ENCODE data around the gene EBI3.
"Not testable (repeated sequence)": the region's sequence is repeated elsewhere in the genome, so short reads cannot be mapped to it uniquely, and the experiment has no call there.

Gene EBI3

DNA sequence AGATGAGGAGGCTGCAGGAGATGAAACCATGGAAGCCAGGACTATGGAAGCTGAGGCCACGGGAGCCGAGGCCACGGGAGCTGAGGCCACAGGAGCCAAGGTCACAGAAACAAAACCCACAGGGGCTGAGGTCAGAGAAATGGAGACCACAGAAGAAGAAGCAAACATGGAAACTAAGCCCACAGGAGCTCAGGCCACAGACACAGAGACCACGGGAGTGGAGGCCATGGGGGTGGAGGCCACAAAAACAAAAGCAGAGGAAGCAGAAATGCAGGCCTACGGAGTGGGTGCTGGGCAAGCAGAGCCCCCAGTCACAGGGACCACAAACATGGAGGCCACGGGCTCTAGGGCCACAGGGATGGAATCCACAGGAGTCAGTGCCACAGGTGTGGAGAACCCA is 12.5 kb upstream of the EBI3 start:
- Histone ChIP-seq H3K36me3 (no peaks in the 10 kb centered on the region), H3K9me3 (no peaks in the 10 kb centered on the region), H3K27ac (no peak overlapping the region), H3K4me3 (no peak overlapping the region), H3K27me3 (peaks cover 0 to 8% of the 10 kb centered on the region in 2 donors), H3K4me1 (no peaks in the 10 kb centered on the region)
- no peak for DNase-seq
- TF ChIP-seq CTCF (IDR thresholded peaks at IDR 0.05) = no peak
- intact Hi-C loops (cut with DNase I; ENCODE audit: low total_unique reads) = no loop called here

- Histone ChIP-seq H3K27me3 (no peaks in the 10 kb centered on the region), H3K36me3 (no peaks in the 10 kb centered on the region), H3K9me3 (no peaks in the 10 kb centered on the region), H3K4me1 (no peaks in the 10 kb centered on the region), H3K4me3 (no peak overlapping the region), H3K27ac (no peak overlapping the region)
- intact Hi-C loops (cut with DNase I; ENCODE audit: low total_unique reads) = no loop called here
- no peak for DNase-seq
- no peak for TF ChIP-seq CTCF (IDR thresholded peaks at IDR 0.05)
Measured at GRCh38 chr19:4217429-4218264, 11.7 kb upstream of the EBI3 start.

GRCh38 chr19:4218523-4218922 is 10.8 kb upstream of the EBI3 start:
- H3K36me3 ChIP-seq; intact Hi-C loops (cut with DNase I; ENCODE audit: low total_unique reads): not testable (repeated sequence)

GRCh38 chr19:4220188-4220587 is 9.1 kb upstream of the EBI3 start:
- no peak for DNase-seq
- intact Hi-C loops (cut with DNase I; ENCODE audit: low total_unique reads) = no loop called here
- Histone ChIP-seq H3K9me3 (no peaks in the 10 kb centered on the region), H3K4me1 (no peaks in the 10 kb centered on the region), H3K27ac (no peak overlapping the region), H3K36me3 (no peaks in the 10 kb centered on the region), H3K27me3 (no peaks in the 10 kb centered on the region), H3K4me3 (no peak overlapping the region)
- TF ChIP-seq CTCF (IDR thresholded peaks at IDR 0.05) = no peak

More at GRCh38 chr19:4218523-4218922, 10.8 kb upstream of the EBI3 start:
- not testable (repeated sequence) for H3K4me1 ChIP-seq, H3K9me3 ChIP-seq, H3K27ac ChIP-seq, H3K4me3 ChIP-seq, H3K27me3 ChIP-seq, DNase-seq

DNA sequence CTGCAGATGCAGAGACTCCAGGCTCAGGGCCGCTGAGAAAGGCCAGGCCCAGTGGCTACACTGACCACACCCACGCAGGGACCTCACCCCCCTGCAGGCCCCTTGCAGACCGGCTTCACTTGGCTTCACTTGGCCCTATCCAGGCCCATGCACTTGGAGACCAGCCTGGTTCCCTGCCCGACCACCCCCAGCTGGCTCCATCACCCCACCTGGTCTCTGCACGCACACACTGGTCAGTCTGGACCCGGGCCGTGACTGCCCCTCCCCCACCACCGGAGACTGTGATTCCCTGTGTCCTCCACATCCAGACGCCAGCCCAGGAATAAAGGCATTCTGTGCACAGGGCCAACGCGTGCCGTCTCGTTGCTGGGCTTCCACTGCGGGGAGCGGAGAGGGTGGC is 4.9 kb upstream of the EBI3 start:
- intact Hi-C loops (cut with DNase I; ENCODE audit: low total_unique reads) = no loop called here

More for the DNA sequence above, 4.9 kb upstream of the EBI3 start:
- Histone ChIP-seq H3K27ac (no peak overlapping the region), H3K9me3 (no peaks in the 10 kb centered on the region), H3K4me1 (no peaks in the 10 kb centered on the region), H3K27me3 (peaks cover 0 to 28% of the 10 kb centered on the region in 2 donors), H3K4me3 (no peak overlapping the region), H3K36me3 (no peaks in the 10 kb centered on the region)
- TF ChIP-seq CTCF (IDR thresholded peaks at IDR 0.05) = no peak
- DNase-seq = no peak
